Endodermal cell (in vitro differentiated cells): Measurements from ENCODE around the gene CDH20. TPM values are rescaled to one million over a fixed set of nuclear protein-coding genes. Genes with fewer than 3 reads are reported as not detected.

Experiments
- DNase-seq: peaks from one replicate; pipeline ENCODE4 v3.0.0-alpha.2; 2017
- H3K27ac ChIP-seq: 2 replicates; pipeline ENCODE4 v1.5.1; 2013; ENCODE audit warnings: mild to moderate bottlenecking, low read depth, low read length, moderate library complexity
- H3K27me3 ChIP-seq: 2 replicates; pipeline ENCODE4 v1.6.1; 2013; ENCODE audit warnings: mild to moderate bottlenecking, low read length, moderate library complexity; ENCODE audit not compliant: insufficient read depth, control insufficient read depth, poor library complexity, severe bottlenecking
- H3K36me3 ChIP-seq: 2 replicates; pipeline ENCODE4 v1.7.0; 2013; ENCODE audit warnings: mild to moderate bottlenecking, low read length, moderate library complexity; ENCODE audit not compliant: control insufficient read depth, insufficient read depth
- H3K4me1 ChIP-seq: one replicate; pipeline ENCODE4 v1.7.0; 2013; ENCODE audit warnings: low read length; ENCODE audit not compliant: control insufficient read depth, insufficient read depth
- H3K4me3 ChIP-seq: 2 replicates; pipeline ENCODE4 v1.5.1; 2013; ENCODE audit warnings: mild to moderate bottlenecking, low read length, moderate library complexity
- H3K9ac ChIP-seq: 2 replicates; pipeline ENCODE4 v1.6.1; 2013; ENCODE audit warnings: mild to moderate bottlenecking, low read length, moderate library complexity; ENCODE audit not compliant: poor library complexity, severe bottlenecking; ENCODE audit errors: extremely low read depth
- H3K9me3 ChIP-seq: 2 replicates; pipeline ENCODE4 v1.6.1; 2013; ENCODE audit warnings: mild to moderate bottlenecking, low read length, moderate library complexity; ENCODE audit not compliant: control insufficient read depth
- H3K27ac Mint-ChIP-seq: 2 replicates; pipeline ENCODE4 v1.8.0; 2020; ENCODE audit warnings: mixed read lengths
- H3K27me3 Mint-ChIP-seq: 2 replicates; pipeline ENCODE4 v1.8.0; 2021; ENCODE audit warnings: mild to moderate bottlenecking, mixed read lengths; ENCODE audit not compliant: insufficient read depth
- H3K36me3 Mint-ChIP-seq: 2 replicates; pipeline ENCODE4 v1.8.0; 2020; ENCODE audit warnings: low read depth, mixed read lengths
- H3K4me1 Mint-ChIP-seq: 2 replicates; pipeline ENCODE4 v1.8.0; 2020; ENCODE audit warnings: mixed read lengths
- H3K4me3 Mint-ChIP-seq: 2 replicates; pipeline ENCODE4 v1.8.0; 2020; ENCODE audit warnings: mild to moderate bottlenecking, moderate library complexity, mixed read lengths
- H3K9me3 Mint-ChIP-seq: 2 replicates; pipeline ENCODE4 v1.8.0; 2020; ENCODE audit warnings: mild to moderate bottlenecking, mixed read lengths
- CTCF ChIP-seq: fragments of 200-600 bp; sonication (generic); conservative IDR thresholded peaks from 2 replicates; pipeline ENCODE4 v1.5.0; 2021; ENCODE audit warnings: antibody characterized with exemption, mild to moderate bottlenecking
- WGBS, 2 experiments: methylation state at CpG; one replicate each; pipeline versions ENCODE4 v1.1.5 to v1.1.7; 2013; ENCODE audit warnings: missing lambda C conversion rate in 2 of 2, mixed read lengths in 1 of 2; ENCODE audit not compliant: insufficient coverage in 1 of 2, insufficient read length in 1 of 2; 5-methylcytosine and 5-hydroxymethylcytosine counted together
- total RNA-seq, 2 donors: library from RNA; stranded (reverse); fragmentation: NEBNext Ultra II Directional in 1 of 2; extraction: Animal tissue kit (Norgen Biotek cat#: 25700) in 1 of 2; gene quantifications; 2 replicates in 1 of 2; 3 replicates in 1 of 2; pipeline ENCODE4 v1.2.1, GENCODE V29; 2021

CDH20 gene
- total RNA-seq, 2 donors from 2014 or later: 0.11 to 0.75 TPM

- Histone ChIP-seq H3K27ac (no peak overlapping the region), H3K9me3 (no peaks in the 10 kb centered on the region), H3K27me3 (peaks cover 40% of the 10 kb centered on the region), H3K4me3 (no peak overlapping the region), H3K36me3 (no peaks in the 10 kb centered on the region), H3K9ac (no peak overlapping the region), H3K4me1 (no peaks in the 10 kb centered on the region)
- WGBS, 2 experiments: 88 to 91% methylated on average over 3 to 6 of the region's 6 CpGs
- Mint-ChIP-seq H3K27ac (no peak overlapping the region), H3K4me1 (peaks cover 11% of the 10 kb centered on the region), H3K36me3 (no peaks in the 10 kb centered on the region), H3K9me3 (no peaks in the 10 kb centered on the region), H3K4me3 (no peak overlapping the region), H3K27me3 (peaks cover 41% of the 10 kb centered on the region)
- DNase-seq: no peak
- no peak for TF ChIP-seq CTCF
Observed at GRCh38 chr18:61336766-61337165, 3.5 kb downstream of the CDH20 start.

GRCh38 chr18:61337527-61337926 is 4.3 kb downstream of the CDH20 start:
- Histone ChIP-seq H3K9me3 (no peaks in the 10 kb centered on the region), H3K27ac (no peak overlapping the region), H3K27me3 (peaks cover 34% of the 10 kb centered on the region), H3K4me3 (no peak overlapping the region), H3K36me3 (no peaks in the 10 kb centered on the region), H3K4me1 (no peaks in the 10 kb centered on the region), H3K9ac (no peak overlapping the region)
- peaks cover 11% of the 10 kb centered on the region for H3K4me1 Mint-ChIP-seq
- H3K4me3 Mint-ChIP-seq: no peak overlapping the region
- TF ChIP-seq CTCF: no peak
- DNase-seq: no peak
- no peaks in the 10 kb centered on the region for H3K36me3 Mint-ChIP-seq
- H3K9me3 Mint-ChIP-seq: no peaks in the 10 kb centered on the region
- H3K27ac Mint-ChIP-seq: no peak overlapping the region
- 94 to 100% methylated on average over 1 to 3 of the region's 3 CpGs for WGBS, 2 experiments
- peaks cover 35% of the 10 kb centered on the region for H3K27me3 Mint-ChIP-seq

GRCh38 chr18:61340148-61340547 is 6.9 kb downstream of the CDH20 start:
- no peak overlapping the region for H3K4me3 ChIP-seq
- H3K36me3 ChIP-seq: no peaks in the 10 kb centered on the region
- WGBS, 2 experiments: no CpG with 5 or more reads among the region's 1 CpG
- Mint-ChIP-seq H3K4me3 (no peak overlapping the region), H3K4me1 (no peaks in the 10 kb centered on the region), H3K27me3 (peaks cover 19% of the 10 kb centered on the region), H3K9me3 (no peaks in the 10 kb centered on the region), H3K27ac (no peak overlapping the region), H3K36me3 (no peaks in the 10 kb centered on the region)
- H3K9ac ChIP-seq: no peak overlapping the region
- H3K27ac ChIP-seq: no peak overlapping the region
- no peaks in the 10 kb centered on the region for H3K9me3 ChIP-seq
- no peak for TF ChIP-seq CTCF
- no peak for DNase-seq
- H3K4me1 ChIP-seq: no peaks in the 10 kb centered on the region
- peaks cover 16% of the 10 kb centered on the region for H3K27me3 ChIP-seq
